GM21576 (cell line): ENCODE measurements around the gene C1orf159.
"Not testable (repeated sequence)": the region's sequence is repeated elsewhere in the genome, so short reads cannot be mapped to it uniquely, and the experiment has no call there.

Source experiments
- ATAC-seq: cut with Tn5 transposase; IDR thresholded peaks from one replicate; pipeline ENCODE4 v1.9.1; 2021; ENCODE audit warnings: mild to moderate bottlenecking, moderate library complexity; ENCODE audit not compliant: unreplicated experiment

C1orf159 gene

DNA sequence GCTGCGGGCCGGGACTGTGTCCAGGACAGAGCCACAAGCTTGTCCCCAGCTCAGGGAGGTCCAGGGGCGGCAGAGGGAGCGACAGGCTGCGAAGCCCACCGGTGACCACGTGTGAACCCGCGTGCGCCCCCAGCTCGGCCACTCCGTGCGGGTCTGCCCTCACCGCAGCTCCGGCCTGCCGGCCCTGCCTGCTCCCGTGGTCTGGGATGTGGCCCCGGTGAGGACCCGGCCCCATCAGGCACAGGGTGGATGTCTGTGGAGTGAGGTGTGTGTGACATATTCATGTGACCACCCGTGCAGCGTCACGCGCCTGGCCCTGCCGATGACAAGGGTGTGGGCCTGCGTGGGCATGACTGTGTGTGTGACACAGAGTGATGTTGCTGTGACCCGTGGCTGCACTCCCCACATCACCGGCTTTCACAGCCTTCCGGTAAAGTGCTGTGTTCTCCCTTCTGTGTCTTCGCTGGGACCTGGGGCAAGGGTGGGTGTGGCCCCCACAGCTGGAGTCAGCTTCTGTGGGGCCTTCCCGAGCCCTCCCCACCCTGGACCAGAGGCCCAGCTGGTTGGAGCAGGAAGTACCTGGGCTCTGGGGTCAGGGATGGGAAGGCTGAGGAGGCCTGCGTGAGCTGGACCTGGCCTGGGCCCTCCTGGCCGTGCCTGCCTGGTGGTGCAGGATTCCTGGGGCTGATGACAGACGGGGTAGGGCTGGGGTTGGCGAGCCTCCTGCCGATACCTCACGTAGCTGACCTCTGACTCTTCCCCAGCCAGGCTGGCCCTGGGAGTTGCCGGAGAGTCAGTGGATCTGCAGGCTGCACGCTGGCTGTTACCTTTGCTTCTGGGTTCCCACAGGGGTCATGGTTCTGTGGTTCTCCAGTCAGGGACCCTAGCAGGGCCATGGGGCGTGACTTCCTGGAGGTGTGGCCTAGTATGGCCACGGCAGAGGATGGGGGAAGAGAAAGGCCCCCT lies 45.9 kb downstream of the C1orf159 start:
- no peak for ATAC-seq

DNA sequence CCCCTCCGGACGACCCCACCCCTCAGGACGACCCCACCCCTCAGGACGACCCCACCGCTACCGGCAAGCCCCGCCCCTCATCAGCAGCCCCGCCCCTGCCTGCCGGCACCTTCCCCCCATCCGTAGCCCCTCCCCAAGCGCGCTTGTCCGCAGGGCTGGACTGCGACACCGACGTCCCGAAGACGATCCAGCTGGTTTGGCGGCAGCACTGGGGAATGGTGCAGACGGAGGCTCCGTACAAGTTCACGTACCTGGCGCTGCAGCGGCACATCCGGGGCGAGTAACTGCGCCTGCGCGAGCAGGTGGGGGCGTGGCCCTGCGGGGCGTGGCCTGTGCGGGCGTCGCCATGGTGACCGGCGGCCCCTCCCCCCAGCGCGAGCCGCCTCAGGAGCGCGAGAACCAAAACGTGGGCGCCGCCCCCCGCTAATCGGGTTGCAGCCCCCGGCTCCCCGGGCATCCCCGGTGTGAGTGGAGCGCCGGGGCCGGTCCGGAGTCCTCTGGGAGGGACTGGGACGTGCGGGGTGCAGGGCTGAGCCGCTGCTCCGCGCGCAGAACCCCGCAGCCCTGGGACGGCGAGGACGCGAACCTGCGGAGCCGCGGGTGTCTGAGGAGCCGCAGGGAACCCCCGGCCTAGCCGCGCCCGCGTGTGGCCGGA lies 46.7 kb downstream of the C1orf159 start:
- peak; percentile 38 for ATAC-seq

DNA sequence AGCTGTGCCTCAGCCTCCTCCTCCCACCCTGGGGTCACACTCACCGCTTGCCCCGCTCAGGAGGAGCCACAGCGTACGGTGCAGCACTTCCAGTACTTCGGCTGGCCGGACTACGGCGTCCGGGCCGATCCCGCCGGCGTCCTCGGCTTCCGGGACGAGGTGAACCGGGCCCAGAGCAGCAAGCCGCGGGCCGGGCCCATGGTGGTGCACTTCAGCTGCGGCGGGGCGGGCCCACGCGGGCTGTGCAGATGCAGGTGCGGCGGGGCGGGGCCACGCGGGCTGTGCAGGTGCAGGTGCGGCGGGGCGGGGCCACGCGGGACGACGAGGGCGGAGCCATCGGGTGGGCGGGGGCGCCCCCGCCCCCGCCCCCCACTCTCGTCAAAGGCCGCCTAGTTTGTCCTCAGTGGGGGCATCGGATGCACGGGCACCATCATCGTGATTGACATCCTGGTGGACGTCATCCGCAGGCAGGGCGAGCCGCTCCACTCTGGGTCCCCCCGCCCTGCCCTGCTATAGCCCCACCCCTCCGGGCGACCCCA lies 47.3 kb downstream of the C1orf159 start:
- ATAC-seq: no peak

DNA sequence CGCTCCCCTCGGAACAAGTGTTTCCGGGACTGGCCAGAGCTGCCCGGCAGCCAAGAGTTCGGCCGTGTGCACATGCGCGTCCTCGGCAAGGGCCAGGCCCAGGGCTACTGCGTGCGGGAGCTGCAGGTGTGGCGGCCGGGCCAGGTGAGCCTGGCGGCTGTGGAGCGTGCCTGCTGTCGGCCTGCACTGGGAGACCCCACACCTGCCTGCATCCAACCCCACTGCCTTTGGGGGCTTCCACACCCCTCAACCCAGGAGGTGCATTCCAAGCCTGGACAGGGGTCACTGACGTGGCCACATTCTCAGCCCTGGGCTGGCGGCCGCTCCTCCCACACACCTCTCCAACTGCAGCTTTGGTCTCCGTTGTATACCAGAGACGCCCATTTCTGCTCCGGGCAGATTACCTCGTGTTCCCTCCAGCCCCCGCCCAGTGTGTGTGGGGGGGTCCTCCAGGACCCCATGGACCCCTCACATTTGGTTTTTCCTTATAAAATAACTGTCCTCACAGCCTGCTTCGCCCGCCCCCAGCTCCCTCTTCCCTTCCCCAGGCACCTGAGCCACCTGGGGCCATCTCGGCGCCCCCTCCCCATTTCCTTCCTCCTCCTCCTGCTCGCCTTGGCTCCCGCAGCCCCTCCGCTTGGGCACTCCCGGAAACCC lies 47.9 kb downstream of the C1orf159 start:
- no peak for ATAC-seq

DNA sequence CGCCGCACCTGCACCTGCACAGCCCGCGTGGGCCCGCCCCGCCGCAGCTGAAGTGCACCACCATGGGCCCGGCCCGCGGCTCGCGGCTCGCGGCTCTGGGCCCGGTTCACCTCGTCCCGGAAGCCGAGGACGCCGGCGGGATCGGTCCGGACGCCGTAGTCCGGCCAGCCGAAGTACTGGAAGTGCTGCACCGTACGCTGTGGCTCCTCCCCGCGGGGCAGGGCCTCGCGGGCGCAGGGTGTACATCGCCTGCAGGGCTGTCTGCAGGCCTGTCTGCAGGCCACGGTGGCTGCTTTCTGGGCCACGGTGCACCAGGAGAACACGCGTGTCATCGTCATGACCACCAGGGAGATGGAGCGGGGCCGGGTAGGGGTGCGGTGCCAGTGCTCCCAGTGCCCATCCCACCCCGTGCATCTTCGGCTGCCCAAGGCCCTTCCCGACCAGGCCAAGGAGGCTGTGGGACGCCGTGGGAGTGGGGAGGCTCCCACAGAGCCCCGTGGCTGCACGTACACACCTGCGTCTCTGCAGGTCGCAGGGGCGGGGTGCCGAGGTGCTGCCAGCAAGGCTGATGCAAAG lies 48.5 kb downstream of the C1orf159 start:
- no peak for ATAC-seq

DNA sequence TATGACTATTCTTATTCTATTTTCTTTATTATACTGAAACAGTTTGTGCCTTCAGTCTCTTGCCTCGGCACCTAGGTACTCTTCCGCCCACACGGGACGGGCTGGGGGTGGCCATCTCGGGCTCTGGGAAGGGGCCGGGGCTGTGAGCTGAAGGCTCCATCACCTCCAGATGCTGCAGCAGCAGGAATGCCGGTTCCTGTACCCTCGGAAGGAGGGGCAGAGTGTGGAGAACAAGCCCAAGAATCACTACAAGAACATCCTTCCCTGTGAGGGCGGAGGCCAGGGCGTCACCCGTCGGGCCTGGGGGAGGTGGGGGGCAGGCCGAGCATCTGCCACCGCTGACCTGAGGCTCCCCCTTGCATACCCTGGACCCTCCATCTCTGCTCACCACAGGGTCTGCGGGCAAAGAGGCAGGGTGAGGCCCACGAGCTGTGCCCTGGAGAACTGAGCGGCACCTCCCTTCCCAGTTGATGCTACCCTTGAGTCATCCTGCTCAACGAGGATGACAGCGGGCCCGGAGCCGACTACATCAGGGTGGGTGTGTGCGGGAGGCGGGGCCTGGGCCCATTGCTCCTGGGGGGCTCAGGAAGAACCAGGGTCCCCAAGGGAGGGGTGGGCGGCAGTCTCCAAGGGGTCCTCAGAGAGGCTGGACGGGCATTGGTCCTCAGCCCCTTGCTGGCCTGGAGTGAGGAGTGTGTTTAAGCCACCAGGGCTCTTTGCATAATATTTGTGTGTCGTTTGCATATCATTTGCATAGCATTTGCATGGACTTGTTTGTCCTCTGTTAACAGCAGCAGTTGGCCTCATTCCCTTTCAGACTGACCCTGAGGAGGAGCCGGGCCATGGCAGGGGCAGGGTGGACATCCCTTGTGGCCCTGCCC lies 49.2 kb downstream of the C1orf159 start:
- no peak for ATAC-seq

DNA sequence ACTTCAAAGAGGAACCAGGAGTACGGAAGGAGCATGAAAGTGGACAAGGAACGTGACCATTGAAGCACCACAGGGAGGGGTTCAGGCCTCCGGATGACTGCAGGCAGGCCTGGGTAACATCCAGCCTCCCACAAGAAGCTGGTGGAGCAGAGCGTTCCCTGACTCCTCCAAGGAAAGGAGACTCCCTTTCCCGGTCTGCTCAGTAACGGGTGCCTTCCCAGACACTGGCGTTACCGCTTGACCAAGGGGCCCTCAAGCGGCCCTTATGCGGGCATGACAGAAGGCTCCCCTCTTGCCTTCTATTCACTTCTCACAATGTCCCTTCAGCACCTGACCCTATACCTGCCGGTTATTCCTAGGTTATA lies 50.0 kb downstream of the C1orf159 start:
- ATAC-seq: not testable (repeated sequence)

DNA sequence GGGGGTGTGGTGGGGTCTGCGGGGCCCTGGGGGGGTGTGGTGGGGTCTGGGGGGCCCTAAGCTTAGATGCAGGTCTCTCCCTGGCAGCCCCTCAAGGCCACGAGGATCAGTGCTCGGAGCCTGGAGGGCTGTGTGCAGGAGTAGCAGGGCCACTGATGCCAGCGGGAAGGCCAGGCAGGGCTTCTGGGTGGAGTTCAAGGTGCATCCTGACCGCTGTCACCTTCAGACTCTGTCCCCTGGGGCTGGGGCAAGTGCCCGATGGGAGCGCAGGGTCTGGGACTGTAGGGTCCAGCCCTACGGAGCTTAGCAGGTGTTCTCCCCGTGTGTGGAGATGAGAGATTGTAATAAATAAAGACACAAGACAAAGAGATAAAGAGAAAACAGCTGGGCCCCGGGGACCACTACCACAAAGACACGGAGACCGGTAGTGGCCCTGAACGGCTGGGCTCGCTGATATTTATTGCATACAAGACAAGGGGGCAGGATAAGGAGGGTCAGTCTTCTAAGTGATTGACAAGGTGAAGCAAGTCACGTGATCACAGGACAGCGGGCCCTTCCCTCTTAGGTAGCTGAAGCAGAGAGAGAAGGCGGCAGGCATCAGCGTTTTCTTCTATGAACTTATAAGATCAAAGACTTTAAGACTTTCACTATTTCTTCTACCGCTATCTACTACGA lies 50.5 kb downstream of the C1orf159 start:
- ATAC-seq: no peak

DNA sequence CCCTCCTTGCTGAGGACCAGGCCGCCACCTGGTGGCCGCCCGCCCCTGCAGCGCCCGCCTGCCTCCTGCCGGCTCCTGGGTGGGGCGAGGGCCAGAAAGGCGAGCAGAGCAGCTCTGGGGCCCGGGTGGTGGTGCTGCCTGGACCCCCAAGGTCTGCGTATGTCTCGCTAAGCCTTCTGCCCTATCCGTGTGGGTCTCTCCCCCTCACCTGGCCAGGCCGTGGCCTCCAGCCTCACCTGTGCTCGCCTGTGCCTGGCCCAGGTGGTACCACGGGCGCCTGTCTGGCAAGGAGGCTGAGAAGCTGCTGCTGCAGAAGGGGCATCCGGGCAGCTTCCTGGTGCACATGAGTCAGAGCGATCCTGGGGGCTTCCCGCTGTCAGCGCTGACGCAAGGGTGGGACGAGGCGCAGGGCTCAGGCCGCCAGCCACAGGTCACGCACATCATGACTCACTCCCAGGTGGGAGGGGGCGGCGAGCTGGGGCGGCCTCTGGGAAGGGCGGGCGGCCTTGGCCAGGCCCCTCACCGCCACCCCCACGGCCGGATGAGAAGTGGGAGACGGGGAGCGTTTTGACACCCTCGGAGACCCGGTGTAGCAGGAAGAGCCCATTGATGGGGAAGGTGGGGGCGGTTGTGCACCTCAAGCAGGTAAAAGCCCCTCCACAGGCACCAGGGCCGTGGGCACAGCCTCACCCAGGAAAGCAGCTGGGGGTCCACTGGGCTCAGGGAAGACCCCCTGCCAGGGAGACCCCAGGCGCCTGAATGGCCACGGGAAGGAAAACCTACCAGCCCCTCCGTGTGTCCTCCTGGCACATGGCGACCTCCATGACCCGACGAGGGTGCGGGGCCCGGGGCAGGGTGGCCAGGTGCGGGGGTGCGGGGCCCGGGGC lies 51.7 kb downstream of the C1orf159 start:
- peak; percentile 51 for ATAC-seq

DNA sequence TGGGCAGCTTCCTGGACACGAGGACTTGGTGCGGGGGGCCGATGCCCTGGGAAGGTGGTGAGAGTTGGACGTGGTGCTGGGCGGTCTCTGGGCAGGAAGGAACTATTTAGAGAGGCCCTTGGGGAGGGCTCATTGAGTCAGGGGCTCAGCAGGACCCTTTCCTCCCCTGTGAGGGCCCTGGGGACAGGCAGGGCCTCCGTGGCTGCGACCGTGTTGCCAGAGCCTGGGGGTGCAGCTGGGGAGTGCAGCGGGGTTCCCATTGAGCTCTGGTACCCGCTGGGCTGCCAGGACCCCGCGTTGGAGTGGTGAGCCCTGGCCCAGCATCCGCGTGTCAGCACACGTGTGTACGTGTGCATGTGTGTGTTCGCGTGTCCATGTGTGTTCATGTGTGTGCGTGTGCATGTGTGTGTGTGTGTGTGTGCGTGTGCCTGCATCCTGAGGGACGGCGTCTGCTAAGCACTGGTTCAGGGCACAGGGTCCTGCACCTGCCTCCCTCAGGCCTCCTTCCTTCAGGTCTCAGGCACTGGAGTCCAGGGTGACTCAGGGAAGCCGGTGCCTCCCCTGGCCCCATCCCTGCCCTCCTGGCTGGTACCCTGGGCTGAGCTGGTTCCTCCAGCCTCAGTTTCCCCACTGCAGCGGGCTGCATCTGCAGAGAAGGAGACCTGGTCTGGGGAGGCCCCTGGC lies 52.5 kb downstream of the C1orf159 start:
- ATAC-seq: no peak

DNA sequence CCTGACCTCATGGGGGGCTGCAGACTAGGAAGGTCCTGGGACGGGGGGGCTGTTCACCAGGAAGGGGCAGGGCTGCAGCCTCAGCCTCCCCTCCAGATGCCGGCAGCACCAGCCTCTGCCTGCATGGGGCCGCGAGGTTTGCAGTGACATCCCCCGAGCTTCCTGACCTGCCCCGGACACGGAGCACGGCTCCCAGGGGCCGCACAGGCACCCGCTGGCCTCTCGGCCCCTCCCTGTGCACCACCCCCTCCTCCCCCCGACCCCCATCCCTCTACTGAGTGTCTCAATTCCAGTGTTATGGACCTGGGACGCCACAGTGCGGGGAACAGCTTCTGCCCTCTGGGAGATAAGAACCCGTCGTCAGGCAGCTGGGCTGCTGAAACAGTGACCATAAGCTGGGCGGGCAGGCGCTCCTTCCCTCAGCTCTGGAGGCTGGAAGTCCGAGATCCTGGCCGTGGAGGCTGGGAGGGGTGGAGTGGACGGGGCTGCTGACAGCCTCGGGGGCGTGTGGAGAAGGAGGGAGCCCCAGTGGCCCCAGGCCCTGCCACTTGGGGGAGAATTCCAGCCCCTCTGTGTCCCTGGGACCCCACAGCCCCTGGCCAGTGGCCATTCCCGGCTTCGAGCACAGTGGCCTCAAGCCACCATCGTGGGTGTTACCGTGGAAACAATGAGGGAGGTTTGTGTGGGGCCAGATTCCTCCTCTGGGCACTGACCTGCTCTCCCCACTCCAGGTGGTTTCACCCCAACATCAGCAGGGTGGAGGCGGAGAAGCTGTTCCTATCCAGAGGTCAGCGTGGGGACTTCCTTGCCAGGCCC lies 53.3 kb downstream of the C1orf159 start:
- no peak for ATAC-seq

DNA sequence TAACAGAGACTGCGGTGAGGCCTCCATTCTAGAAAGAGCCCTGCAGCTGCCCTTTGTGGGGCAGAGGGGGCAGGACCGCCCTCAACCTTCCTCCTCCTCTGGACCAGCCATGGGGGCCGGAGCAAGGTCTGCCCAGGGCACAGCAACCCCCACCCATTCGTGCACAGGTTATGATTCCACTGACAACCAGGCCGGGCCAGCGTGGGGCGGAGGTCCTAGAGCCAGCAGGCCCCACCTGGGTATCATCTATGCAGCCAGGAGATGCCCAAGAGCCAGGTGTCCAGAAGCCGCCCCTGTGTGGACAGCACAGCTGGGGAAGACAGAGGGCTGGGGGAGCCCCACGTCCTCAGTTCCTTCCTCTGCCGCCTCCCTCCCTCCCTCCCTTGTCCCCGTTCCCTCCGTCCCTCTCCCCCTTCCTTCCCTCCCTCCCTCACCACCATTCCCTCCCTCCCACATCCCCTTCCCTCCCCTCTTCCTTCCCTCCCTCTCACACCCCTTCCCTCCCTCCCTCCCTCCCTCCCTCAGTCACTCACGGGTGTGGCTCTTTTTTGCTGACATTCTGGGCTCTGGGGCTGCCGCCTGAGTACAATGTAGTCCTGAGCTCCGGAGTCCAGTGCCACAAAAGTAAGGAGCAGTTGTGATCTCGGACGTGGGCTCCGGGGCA lies 54.1 kb downstream of the C1orf159 start:
- ATAC-seq: no peak

DNA sequence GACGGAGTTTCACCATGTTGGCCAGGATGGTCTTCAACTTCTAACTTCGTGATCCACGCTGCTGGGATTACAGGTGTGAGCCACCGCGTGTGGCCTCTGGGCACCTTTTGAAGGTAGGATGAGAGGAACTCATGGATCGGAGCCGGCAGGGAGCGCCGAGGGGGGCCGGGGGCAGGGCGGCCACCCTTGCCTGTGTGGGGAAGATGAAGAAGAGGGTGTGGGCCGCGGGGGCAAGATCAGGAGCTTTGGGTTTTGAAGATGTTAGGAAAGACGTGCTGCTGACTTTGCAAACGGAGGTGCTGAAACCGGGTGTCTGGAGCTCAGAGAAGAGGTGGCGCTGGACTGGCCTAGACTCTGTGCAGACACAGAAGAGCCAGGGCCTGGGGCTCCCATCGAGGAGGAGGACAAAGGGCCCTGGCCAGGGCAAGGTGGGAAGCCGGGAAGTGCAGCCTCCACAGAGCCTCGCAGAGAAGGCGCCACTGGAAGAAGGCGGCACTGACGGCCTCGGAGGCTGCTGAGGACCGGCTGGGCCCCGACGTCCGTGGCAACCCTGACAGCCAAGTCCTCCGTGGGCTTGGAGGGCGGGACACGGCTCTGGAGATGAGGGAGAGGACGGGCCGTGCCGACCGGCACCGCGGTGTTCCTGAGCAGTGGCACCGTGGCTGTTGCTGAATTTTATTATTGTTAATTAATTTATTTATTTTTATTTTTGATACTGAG lies 55.4 kb downstream of the C1orf159 start:
- no peak for ATAC-seq

DNA sequence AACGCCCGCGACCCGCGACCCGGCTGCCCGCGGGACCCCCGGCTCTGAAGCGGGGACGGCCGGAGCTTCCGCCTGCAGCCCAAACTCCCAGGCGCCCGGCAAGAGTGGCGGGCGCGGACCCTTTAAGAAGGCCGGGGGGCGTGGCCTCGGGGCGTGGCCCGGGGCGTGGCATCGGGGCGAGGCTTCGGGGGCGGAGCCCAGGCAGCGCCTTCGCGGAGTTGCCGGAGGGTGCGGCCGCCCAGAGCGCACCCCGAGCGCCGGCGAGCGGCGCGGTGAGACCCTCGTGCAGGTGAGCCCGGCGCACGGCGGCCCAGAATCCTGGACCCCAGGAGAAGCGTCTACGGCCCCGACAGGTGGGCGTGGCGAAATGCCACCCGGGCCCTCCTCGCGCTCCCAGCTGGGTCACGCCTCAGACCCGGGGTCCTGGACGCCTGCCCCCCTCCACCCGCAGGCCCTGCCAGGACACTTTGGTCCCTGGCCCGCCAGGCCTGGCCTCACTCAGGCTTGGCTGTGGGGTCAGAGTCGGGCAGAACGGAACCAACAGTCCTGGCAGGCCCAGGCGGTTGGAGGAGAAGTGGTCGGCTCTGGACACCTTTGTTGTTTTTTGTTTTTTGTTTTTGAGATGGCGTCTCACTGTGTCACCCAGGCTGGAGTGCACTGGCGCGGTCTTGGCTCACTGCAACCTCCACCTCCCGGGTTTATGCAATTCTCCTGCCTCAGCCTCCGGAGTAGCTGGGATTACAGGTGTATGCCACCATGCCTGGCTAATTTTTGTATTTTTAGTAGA lies 56.2 kb downstream of the C1orf159 start:
- peak; percentile 59 for ATAC-seq

DNA sequence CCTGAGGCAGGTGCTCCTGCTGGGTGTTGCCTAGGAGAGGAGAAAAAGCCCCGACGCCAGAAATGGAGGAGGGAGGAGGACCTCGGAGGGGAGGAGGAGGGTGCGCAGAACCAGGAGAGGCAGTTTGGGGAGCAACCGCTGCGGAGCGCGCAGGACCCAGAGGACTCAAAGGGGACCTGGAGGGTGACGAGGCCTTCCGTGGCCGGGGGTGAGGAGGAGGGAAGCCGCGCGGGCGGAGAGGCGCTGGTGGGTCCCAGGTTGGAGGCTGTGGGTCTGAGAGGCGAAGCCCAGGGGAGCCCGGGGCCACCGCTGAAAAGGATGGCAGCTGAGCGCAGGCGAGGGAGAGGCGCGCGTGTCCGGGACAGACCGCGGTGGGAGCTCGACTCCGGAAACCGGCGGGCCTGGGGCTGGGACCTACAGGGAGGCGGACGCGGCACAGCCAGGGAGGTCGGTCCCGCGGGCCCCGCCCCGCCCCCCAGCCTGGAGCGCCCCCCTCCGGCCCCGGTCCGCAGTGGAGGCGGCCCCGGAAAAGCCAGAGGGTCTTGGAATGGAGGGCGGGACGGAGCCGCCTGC lies 56.9 kb downstream of the C1orf159 start:
- ATAC-seq: peak; percentile 17
